GM12865 (cell line): Measurements from ENCODE around the gene LLPH.
"Not testable (repeated sequence)": the region's sequence is repeated elsewhere in the genome, so short reads cannot be mapped to it uniquely, and the experiment has no call there.

Source experiments
- DNase-seq: peaks from one replicate; pipeline ENCODE4 v3.0.0; 2010; ENCODE audit warnings: low read depth
- H3K4me3 ChIP-seq: 2 replicates; pipeline ENCODE4 v1.5.1; 2011; ENCODE audit warnings: mild to moderate bottlenecking, low read depth, low read length, control low read depth
- CTCF ChIP-seq: IDR thresholded peaks from 2 replicates; pipeline ENCODE4 v1.5.1; 2011; ENCODE audit warnings: low read length, control low read depth, low read depth, inconsistent platforms; ENCODE audit not compliant: insufficient read depth; ENCODE audit errors: missing control alignments

Gene LLPH

GRCh38 chr12:66130267-66131066, at the start of gene LLPH:
Gene LLPH, minus strand, starts transcription at chr12:66130750. Its CDS starts 1,644 bp downstream, at chr12:66129106.
- DNase-seq, result peak; percentile 95
- TF ChIP-seq CTCF, result no peak
- H3K4me3 ChIP-seq, result peak within 1 kb of the TSS; percentile 84

- H3K4me3 ChIP-seq, result no peak overlapping the region
- no peak for TF ChIP-seq CTCF
- DNase-seq, result no peak
Measured at GRCh38 chr12:66176105-66176900, 45.8 kb upstream of the LLPH start.

- not testable (repeated sequence) for DNase-seq
Measured at GRCh38 chr12:66174391-66175325, 44.1 kb upstream of the LLPH start.

GRCh38 chr12:66170606-66171005, 40.1 kb upstream of the LLPH start:
- DNase-seq, result no peak
- no peak overlapping the region; the same call in 1 of the 2 replicates for H3K4me3 ChIP-seq
- no peak for TF ChIP-seq CTCF

More at GRCh38 chr12:66174391-66175325, 44.1 kb upstream of the LLPH start:
- not testable (repeated sequence) for H3K4me3 ChIP-seq

- peak; percentile 32 for TF ChIP-seq CTCF
- peak; percentile 93 for DNase-seq
- H3K4me3 ChIP-seq, result peak within 1 kb of the TSS; percentile 69
Measured at GRCh38 chr12:66169221-66170170, 38.9 kb upstream of the LLPH start, which contains the start of gene TMBIM4. Gene TMBIM4, minus strand, starts transcription at chr12:66169996. Its CDS starts 45 bp downstream, at chr12:66169951.

- no peak for TF ChIP-seq CTCF
- no peak for DNase-seq
- H3K4me3 ChIP-seq, result peak overlapping the region; percentile 69
Measured at GRCh38 chr12:66168410-66168809, 37.9 kb upstream of the LLPH start.
